ENCODE measurements around the gene LAMA2.
"Not testable (repeated sequence)": the region's sequence is repeated elsewhere in the genome, so short reads cannot be mapped to it uniquely, and the experiment has no call there.

The LAMA2 gene

DNA sequence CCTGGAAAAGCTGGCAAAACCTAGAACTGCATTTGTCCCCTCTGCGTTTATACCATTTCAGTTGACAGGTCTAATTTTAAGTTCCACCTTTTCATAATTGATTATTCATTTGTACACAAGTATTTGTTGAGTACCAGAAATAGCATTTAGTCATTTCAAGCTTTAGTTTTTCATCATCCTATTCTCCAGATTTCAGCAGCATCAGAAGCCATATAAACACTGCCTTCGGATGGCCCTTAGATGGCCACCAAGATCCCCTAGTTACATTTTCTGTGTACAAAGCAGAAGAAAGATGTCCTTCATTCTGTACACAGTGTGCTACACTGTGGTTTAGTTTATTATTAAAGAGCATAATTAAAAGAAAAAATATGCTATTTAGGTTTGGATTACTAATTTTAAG, 131.4 kb downstream of the LAMA2 start:
- no peak for DNase-seq

DNA sequence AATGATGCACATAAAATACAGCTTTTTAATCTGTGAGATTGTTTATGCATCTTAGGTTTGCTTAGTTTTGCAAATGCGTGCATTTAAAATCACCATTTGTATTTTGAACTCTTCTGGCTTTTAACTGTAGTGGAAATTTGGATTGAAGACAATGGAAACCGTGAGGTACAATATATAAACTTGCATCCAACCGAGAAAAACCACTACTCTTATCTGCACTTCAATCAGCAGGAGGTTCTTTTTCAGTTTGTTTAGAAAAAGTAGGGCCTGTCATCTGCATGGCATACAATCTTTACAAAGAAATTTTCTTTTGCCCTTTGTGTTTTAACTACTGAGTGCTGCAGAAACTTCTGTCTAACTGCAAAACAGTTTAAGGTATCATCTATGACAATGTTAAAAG, 132.8 kb downstream of the LAMA2 start:
- DNase-seq: no peak

- no peak for DNase-seq
These were observed 133.9 kb downstream of the LAMA2 start for GRCh38 chr6:129016844-129017243.

DNA sequence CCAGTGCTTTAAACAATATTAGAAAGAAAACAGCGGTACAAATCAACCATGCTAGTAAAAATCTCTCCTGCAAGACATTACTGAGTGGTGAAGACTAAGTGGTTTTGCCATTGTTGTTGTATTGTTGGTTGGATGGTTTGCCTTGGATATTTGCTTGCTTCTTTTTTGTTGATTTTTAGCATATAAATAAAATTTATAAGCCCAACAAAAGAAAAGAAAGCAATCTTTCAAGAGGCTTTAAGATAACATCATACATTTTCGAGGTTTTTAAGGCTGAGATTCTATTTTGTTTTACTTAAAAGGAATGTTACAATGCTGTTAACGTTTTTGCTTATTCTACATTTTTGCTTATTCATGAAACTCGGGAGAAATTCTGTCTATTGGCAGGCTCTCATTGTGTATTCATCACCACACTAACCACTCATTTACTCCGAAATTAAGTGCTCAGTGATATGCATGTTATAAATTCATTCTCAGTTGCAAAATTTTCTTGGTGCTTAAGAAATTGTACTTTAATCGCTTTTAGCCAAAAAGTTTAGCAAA, 139.1 kb downstream of the LAMA2 start:
- DNase-seq: no peak

DNA sequence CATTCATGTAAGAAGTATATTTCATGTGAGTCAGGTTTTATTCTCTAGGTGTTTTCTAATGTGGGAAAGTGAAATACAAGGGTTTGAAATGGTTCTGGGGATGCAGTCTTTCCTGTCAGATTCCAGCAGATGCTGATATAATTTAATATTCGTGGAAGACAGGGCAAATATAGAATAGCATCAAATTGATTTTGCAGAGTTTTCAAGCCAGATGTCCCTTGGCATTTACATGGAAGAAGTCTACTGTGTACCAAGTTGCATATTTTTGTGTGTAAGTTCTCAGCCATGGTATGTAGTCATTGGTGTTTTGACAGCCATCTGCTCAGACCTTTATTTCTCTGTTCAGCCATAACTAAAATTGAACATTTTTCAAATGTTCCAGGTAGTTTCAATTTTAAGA, 143.7 kb downstream of the LAMA2 start:
- no peak for DNase-seq

- no peak for DNase-seq
These were observed 146.8 kb downstream of the LAMA2 start for GRCh38 chr6:129029778-129030177.

DNA sequence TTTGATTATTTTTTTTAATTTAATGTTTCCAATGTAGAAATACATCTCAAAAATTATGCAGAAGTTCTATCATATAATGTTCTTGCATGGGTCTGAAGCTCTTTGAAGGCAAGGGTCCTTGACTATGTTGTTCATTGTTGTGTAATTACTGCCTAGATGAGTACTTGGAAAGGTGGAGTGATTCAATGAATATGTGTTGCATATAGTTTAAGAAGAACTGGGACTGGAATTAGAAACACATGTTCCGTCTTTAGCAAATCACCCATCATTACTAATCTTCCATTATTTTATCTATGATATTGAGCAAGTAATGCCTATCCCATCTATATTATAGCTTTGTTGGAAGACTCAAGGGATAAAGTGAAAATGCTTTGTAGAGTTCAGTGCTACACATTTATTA, 147.3 kb downstream of the LAMA2 start:
- no peak for DNase-seq

DNA sequence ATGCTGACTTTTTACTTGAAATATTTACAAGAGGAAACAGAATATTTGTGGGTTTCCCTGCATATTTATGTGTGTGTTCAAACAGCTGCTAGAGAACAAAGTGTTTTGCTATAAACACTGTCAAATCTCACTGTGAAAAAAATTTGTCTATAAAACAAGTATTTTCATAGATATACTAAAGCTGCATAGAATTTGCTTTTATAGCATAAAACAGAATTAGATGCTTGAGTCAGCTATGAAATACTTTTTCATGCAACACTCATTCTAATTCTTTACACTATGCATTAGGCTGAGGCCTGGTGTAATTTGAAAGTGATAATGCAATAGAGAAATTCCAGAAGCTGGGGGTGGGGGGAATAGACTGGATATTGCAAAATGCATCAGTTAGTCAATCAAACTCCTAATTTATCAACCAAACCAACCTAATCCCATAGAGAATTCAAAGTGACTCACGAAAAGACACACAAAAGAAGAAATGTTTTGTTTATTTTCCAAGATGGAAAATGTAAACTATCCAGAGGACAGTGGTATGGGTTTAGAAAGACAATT, 148.2 kb downstream of the LAMA2 start:
- DNase-seq: no peak

DNA sequence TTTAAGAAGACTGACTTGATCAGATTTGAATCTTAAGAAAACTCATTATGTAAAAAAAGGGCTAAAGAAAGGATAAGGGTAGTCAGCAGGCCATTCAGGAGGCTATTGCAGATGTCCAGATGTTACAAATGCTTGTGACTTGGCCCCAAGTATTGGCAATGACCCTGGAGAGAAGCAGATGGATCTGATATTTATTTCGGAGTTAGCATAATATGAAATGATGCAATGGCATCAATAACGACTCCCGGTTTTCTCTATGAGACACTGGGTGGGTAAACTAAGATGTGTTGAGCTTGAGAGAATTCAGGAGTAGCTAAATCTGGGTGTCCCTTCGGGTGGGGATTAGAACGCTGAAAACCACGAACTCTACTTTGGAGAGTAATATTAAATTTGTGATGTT, 149.7 kb downstream of the LAMA2 start:
- DNase-seq: no peak

DNA sequence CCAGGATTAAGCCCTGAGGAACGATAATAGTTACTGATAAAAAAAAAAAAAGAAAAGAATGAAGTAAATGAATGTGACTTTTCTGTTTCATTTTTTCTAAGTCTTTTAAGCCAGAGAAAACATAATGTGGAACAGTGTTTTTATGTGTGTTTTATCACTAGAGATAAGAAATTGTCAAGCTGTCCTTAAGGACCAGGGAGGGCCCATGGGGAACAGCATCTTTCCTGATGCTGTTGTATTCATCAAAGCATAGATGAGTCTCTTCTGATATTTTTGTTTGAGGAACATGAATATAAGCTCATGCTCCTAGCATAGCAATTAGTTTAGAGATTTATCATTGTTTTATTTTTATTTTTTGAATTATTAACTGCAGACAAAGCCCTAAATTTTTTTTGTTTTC, 150.2 kb downstream of the LAMA2 start:
- DNase-seq: no peak

- no peak for DNase-seq
These were observed 150.6 kb downstream of the LAMA2 start for GRCh38 chr6:129033581-129033980.

DNA sequence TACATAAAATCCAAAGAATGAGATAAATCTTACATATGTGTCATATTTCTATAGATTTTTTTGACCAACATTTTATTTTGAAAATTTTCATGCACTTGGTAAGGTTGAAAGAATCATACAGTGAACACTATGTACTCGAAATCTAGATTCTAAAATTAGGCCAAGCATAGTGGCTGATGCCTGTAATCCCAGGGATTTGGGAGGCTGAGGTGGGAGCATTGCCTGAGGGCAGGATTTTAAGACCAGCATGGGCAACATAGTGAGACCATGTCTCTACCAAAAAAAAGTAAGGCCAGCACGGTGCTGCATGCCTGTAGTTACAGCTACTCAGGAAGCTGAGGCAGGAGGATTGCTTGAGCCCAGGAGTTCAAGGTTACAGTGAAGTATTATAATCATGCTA, 158.6 kb downstream of the LAMA2 start:
- no peak for DNase-seq

- DNase-seq: no peak
These were observed 163.6 kb downstream of the LAMA2 start for GRCh38 chr6:129046526-129046925.

DNA sequence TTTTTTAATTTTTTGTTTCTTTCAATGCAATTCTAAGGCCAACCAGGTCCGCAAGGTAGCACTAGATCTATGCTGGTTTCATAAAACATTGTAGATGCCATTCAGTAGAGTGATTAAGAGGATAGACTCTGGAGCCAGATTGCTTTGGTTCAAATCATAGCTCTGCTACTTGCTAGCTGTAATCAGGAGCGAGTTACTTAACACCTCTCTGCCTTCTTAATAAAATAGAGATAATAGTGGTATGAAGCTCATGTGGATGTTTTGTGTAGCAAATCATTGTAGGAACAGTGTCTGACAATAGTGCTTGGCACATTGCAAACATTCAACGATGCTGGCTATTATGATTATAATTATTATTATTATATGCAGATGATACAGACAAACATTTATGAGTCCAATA, 164.9 kb downstream of the LAMA2 start:
- DNase-seq: no peak

- no peak for DNase-seq
These were observed 167.1 kb downstream of the LAMA2 start for GRCh38 chr6:129050086-129050485.

- not testable (repeated sequence) for DNase-seq
These were observed 170.2 kb downstream of the LAMA2 start for GRCh38 chr6:129053143-129053542.

DNA sequence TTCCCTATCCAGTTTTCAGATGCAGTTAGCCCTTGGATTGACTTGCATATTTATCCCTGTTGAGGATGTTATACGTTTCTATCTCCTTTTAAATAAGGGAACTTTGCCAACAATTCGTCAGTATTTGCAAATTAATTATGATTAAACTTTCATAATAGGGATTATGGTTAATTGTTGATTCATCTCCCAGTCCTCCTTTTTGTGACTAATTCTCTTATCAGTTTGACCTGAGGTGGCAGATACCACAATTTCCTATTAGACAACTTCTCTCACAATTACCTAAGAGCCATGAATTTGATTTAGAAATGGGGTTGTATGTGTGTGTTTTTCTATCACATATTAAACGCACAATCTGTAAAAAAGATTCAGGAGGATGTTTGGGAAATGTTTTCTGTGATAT, 172.9 kb downstream of the LAMA2 start:
- DNase-seq: no peak

DNA sequence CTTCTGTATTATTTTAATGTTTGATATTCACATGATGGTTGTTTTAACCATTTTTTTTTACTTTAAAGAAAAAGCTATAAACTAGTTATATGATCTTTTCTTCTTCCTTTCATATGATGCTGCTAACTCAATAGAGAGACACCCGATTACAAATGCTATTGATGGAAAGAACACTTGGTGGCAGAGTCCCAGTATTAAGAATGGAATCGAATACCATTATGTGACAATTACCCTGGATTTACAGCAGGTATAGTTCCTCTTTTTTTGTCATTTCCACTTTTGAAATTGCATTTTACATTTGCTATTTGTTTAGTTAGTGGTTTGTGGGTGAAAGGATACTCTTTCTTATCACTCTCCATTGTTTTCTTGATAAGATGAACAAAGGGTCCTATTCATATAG, 176.7 kb downstream of the LAMA2 start:
- no peak for DNase-seq

GRCh38 chr6:129069006-129069405, 186.1 kb downstream of the LAMA2 start:
- DNase-seq: no peak

DNA sequence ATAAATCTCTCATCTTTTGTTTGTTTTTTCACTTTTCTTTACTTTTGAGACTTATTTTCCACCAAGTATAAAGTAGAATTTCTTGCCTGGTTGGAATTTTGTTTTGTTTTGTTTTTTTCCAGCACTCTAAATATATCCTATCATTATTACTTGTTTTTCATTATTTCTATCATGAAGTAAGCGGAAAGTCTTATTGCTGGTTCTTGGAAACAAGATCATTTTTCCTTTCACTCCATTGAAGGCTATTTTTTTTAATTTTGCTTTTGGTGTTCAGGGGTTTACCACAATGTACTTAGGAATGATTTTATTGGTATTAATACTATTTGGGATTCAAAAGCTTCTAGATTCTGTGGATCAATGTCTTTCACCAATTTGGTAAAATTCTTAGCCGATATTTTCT, 190.1 kb downstream of the LAMA2 start:
- DNase-seq: no peak

DNA sequence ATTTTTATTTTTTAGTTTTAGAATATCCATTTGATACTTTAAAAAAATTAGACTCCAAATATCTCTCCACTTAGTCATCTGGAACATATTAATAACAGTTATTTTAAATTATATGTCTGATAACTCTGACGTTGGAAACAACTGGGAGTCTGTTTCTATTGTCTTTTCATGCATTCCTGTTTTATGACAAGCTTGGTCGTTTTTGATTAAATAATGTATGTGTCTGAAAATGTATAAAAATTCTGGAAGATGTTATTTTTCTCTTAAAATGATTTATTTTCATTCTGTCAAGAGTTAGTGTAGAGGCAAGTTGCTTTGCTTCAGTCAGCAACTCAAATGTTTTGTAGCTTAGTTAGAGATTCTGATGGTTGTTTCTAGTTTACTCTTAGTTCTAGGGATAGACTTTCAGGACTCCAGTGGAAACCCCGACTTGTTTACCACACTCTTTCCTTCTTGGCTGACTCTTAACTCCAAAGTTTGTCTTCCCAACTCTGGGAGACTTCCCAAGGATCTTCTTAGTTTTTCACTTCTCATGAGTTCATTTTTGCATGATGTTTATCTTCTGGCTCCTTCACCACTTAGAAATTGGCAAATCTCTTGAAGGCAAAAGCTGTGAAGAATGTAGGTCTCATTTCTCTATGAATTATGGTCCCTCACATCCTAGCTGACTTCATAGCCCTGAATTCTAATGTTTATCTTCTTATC, 190.9 kb downstream of the LAMA2 start:
- no peak for DNase-seq

- no peak for DNase-seq
These were observed 201.5 kb downstream of the LAMA2 start for GRCh38 chr6:129084406-129084805.

DNA sequence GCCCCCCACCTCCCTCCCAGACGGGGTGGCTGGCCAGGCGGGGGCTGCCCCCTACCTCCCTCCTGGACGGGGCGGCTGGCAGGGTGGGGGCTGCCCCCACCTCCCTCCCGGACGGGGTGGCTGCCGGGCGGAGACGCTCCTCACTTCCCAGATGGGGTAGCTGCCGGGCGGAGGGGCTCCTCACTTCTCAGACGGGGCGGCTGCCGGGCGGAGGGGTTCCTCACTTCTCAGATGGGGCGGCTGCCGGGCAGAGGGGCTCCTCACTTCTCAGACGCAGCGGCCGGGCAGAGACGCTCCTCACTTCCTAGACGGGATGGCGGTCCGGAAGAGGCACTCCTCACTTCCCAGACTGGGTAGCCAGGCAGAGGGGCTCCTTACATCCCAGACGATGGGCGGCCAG, 205.5 kb downstream of the LAMA2 start:
- DNase-seq: not testable (repeated sequence)

DNA sequence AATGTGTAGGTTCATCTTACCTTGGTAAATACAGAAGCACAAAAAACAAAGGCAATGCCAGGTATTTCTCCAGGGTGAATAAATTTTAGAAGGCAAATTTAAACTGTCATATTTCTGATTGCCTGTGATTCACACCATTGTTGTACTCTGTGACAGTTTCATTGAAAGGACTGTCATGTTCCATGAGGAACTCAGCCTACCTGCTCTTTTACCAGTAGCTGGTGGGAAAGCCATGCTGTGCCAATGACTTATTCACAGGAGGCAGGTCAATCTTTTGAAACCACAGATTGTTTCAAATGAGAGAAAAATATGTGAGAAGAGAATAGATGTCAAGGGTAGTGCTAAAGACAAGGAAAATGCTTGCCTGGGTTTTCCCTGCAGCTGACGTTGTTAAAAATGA, 206.4 kb downstream of the LAMA2 start:
- no peak for DNase-seq

- DNase-seq: no peak
These were observed 211.2 kb downstream of the LAMA2 start for GRCh38 chr6:129094147-129094546.

Data from NCI-H1048 (cell line).